ENCODE results near the gene C2CD2. TPM values are rescaled to one million over a fixed set of nuclear protein-coding genes. Genes with fewer than 3 reads are reported as not detected.

The C2CD2 gene
- total and polyA plus RNA-seq, 2 donors (not counting 1 experiment from before 2014, with no cell fraction given), result 6.8 to 11.9 TPM

Small RNAs within 50 kb of the gene (small RNA-seq; reads per million reads assigned to genes)
- not detected for gene RF00334 (ENCODE audit: insufficient read length, low read depth, low replicate concordance)

Other genes starting within 250 kb of the C2CD2 start
- not detected in 2 replicates for gene RIPK4, start 187.0 kb downstream of the C2CD2 start, total RNA-seq
- 0.07 TPM in 1 of 2 replicates, not detected in the other for gene RIPK4, start 187.0 kb downstream of the C2CD2 start, polyA plus RNA-seq
- gene PRDM15, start 74.7 kb downstream of the C2CD2 start, total RNA-seq, result 20.7 and 21.3 TPM in 2 replicates
- gene PRDM15, start 74.7 kb downstream of the C2CD2 start, polyA plus RNA-seq, result 23.7 and 29.2 TPM in 2 replicates
- gene ZBTB21, start 56.3 kb upstream of the C2CD2 start, total RNA-seq, result 39.0 and 40.1 TPM in 2 replicates
- gene ZBTB21, start 56.3 kb upstream of the C2CD2 start, polyA plus RNA-seq, result 12.4 and 45.7 TPM in 2 replicates
- 0.36 and 0.49 TPM in 2 replicates for gene UMODL1, start 117.3 kb upstream of the C2CD2 start, total RNA-seq
- gene UMODL1, start 117.3 kb upstream of the C2CD2 start, polyA plus RNA-seq, result 0.10 TPM in 1 of 2 replicates, not detected in the other